ENCODE results near the gene RPL5. TPM values are rescaled to one million over a fixed set of nuclear protein-coding genes. Genes with fewer than 3 reads are reported as not detected.
A peak's percentile ranks its signal among the peaks of the same experiment; 100 is the strongest.
"Not testable (repeated sequence)": the region's sequence is repeated elsewhere in the genome, so short reads cannot be mapped to it uniquely, and the experiment has no call there.

RPL5 gene
- total RNA-seq = 1,000 to 10,000 TPM; 1,039 to 1,980 TPM

GRCh38 chr1:92831762-92832536, at the start of gene RPL5:
TSS of gene RPL5 (plus strand) at chr1:92832040. CDS start at chr1:92832115, 75 bp downstream.
- H3K4me1 ChIP-seq (replicated peaks) = peaks cover 16% of the 10 kb centered on the region
- TF ChIP-seq POLR2A (IDR thresholded peaks at IDR 0.05) (peak; percentile 90), POLR2AphosphoS5 (IDR thresholded peaks at IDR 0.05) (peak; percentile 99)
- TF ChIP-seq, protein P1, sequence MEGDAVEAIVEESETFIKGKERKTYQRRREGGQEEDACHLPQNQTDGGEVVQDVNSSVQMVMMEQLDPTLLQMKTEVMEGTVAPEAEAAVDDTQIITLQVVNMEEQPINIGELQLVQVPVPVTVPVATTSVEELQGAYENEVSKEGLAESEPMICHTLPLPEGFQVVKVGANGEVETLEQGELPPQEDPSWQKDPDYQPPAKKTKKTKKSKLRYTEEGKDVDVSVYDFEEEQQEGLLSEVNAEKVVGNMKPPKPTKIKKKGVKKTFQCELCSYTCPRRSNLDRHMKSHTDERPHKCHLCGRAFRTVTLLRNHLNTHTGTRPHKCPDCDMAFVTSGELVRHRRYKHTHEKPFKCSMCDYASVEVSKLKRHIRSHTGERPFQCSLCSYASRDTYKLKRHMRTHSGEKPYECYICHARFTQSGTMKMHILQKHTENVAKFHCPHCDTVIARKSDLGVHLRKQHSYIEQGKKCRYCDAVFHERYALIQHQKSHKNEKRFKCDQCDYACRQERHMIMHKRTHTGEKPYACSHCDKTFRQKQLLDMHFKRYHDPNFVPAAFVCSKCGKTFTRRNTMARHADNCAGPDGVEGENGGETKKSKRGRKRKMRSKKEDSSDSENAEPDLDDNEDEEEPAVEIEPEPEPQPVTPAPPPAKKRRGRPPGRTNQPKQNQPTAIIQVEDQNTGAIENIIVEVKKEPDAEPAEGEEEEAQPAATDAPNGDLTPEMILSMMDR (IDR thresholded peaks at IDR 0.05) = peak; percentile 94 to 99 (median 98)
- WGBS = under 1% methylated on average over 57 of the region's 57 CpGs
- H3K4me3 ChIP-seq = peak within 1 kb of the TSS; percentile 91 to 94
- H3K27me3 ChIP-seq (replicated peaks; ENCODE audit: insufficient read depth) = no peaks in the 10 kb centered on the region
- DNase-seq (ENCODE audit: low spot score) = peak; percentile 95
- intact Hi-C loops (cut with DNase I) = loop anchor here (5.0 kb wide), 1 partner anchor 50 kb away; no protein-coding TSS in a partner anchor
- no peaks in the 10 kb centered on the region for H3K9me3 ChIP-seq
- no peaks in the 10 kb centered on the region for H3K36me3 ChIP-seq
- H3K27ac ChIP-seq = peak within 1 kb of the TSS; percentile 92 to 93

GRCh38 chr1:92783550-92783949, 48.3 kb upstream of the RPL5 start:
- intact Hi-C loops (cut with DNase I) = loop anchor here (5.0 kb wide), 1 partner anchor 49 kb away; the partner anchor contains the start of gene RPL5
- Histone ChIP-seq H3K4me3 (peak overlapping the region; percentile 58 to 93), H3K27ac (peak overlapping the region; percentile 91 to 98)
- not testable (repeated sequence) for DNase-seq (ENCODE audit: low spot score); H3K27me3 ChIP-seq (replicated peaks; ENCODE audit: insufficient read depth); H3K4me1 ChIP-seq (replicated peaks); H3K36me3 ChIP-seq; H3K9me3 ChIP-seq
- WGBS = 50% methylated on average over 14 of the region's 14 CpGs

DNA sequence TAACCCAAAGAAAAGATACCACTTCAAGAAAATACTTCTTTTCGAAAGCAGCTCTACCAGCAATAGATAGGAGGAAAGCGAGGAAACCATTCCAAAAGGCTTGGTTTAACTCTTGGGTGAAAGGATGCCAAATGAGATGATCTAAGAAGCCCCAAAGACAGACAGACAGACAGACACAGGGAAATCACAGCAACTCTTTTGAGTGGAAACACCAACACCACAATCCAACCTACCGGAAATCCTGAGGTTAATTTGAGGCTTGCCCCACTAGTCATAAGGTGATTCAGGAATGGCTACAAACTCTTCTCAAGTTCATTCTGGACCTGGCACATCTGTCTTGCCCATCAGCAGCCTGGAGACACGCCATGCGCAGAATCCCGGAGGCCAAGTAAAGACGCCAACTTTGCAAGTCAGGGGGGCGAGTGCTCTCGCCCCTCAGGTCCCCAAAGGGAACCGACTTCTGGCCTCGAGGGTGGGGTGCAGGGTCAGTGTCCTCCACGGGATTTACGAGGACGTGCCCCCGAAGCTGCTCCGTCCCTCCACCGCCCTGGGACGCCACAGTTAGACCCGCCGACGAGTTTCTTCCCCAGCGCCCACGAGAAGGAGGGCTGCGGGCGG, 47.7 kb upstream of the RPL5 start:
- Histone ChIP-seq H3K27me3 (replicated peaks; ENCODE audit: insufficient read depth) (no peaks in the 10 kb centered on the region), H3K36me3 (no peaks in the 10 kb centered on the region), H3K9me3 (no peaks in the 10 kb centered on the region), H3K4me3 (peak overlapping the region; percentile 58 to 93), H3K4me1 (replicated peaks) (peaks cover 5% of the 10 kb centered on the region), H3K27ac (peak overlapping the region; percentile 91 to 98)
- under 1% methylated on average over 24 of the region's 25 CpGs for WGBS
- intact Hi-C loops (cut with DNase I) = loop anchor here (5.0 kb wide), 1 partner anchor 48 kb away; the partner anchor contains the start of gene RPL5
- peak; percentile 20 for DNase-seq (ENCODE audit: low spot score)
- TF ChIP-seq, protein P1 (IDR thresholded peaks at IDR 0.05) = no peak
- no peak for TF ChIP-seq POLR2AphosphoS5 (IDR thresholded peaks at IDR 0.05)
- TF ChIP-seq POLR2A (IDR thresholded peaks at IDR 0.05) = no peak

DNA sequence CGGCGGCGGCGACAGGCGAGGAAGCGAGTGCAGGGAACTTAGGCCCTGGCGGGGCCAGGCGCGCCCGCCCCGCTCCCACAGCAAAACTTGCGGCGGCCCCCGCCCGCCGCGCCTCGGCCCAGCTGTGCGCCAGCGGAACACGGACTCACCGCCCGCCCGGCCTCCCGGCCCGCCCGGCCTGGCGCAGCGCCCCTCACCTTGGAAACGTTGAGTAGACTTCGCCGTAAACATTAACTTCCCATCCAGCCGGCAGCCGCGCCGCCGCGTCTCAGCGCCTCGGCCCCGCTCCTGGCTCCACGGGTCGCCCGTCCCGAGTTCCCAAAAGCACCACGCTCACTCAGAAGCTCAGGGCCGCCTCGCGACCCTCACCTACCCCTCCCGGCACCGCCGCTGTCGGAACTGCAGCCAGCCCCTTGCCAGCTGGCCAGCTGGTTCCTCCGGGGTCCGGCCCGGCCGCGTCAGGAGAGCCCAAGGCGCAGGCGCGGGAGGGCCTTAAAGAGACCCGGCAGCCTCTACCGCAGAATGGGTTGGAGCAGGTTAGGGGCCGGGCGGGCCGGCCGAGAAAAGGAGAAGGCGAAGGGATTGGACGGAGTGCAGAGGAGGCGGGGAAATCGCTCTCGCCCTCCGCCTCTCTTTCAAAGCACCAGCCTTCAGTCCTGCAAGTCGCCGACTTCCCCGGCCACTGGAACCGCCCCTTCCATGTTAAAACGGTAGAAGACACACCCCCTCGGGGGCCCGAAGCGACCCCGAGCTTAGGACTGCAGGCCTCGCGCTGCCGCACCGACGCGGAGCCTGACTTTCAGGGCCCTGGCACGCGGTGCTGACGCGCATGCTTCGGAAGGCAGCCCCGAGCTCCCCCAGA, 47.0 kb upstream of the RPL5 start, which contains the start of gene EVI5:
TSS of gene EVI5 (minus strand) at position 470 of the 862 bp plus-strand sequence. CDS start 48,562 bp downstream, outside the sequence.
- Histone ChIP-seq H3K36me3 (no peaks in the 10 kb centered on the region), H3K4me3 (peak within 1 kb of the TSS; percentile 58 to 93), H3K9me3 (no peaks in the 10 kb centered on the region), H3K27me3 (replicated peaks; ENCODE audit: insufficient read depth) (no peaks in the 10 kb centered on the region), H3K27ac (peak within 1 kb of the TSS; percentile 91 to 98), H3K4me1 (replicated peaks) (peaks cover 5% of the 10 kb centered on the region)
- TF ChIP-seq, protein P1 (IDR thresholded peaks at IDR 0.05) = peak in 2 of 4 experiments; percentile 2 to 23
- TF ChIP-seq POLR2A (IDR thresholded peaks at IDR 0.05) (peak; percentile 71), POLR2AphosphoS5 (IDR thresholded peaks at IDR 0.05) (peak; percentile 83)
- WGBS = 1% methylated on average over 85 of the region's 94 CpGs
- DNase-seq (ENCODE audit: low spot score) = peak; percentile 92
- intact Hi-C loops (cut with DNase I) = loop anchor here (5.0 kb wide), 1 partner anchor 47 kb away; the partner anchor contains the start of gene RPL5

Data from prostate gland (tissue), 2 donors.